IPS-11a (cell line): ENCODE results near the gene LMTK2.

Source experiments
- H3K4me3 ChIP-seq: one replicate; pipeline ENCODE4 v1.5.1; 2013; ENCODE audit warnings: low read depth, low read length, control low read depth

LMTK2 gene

DNA sequence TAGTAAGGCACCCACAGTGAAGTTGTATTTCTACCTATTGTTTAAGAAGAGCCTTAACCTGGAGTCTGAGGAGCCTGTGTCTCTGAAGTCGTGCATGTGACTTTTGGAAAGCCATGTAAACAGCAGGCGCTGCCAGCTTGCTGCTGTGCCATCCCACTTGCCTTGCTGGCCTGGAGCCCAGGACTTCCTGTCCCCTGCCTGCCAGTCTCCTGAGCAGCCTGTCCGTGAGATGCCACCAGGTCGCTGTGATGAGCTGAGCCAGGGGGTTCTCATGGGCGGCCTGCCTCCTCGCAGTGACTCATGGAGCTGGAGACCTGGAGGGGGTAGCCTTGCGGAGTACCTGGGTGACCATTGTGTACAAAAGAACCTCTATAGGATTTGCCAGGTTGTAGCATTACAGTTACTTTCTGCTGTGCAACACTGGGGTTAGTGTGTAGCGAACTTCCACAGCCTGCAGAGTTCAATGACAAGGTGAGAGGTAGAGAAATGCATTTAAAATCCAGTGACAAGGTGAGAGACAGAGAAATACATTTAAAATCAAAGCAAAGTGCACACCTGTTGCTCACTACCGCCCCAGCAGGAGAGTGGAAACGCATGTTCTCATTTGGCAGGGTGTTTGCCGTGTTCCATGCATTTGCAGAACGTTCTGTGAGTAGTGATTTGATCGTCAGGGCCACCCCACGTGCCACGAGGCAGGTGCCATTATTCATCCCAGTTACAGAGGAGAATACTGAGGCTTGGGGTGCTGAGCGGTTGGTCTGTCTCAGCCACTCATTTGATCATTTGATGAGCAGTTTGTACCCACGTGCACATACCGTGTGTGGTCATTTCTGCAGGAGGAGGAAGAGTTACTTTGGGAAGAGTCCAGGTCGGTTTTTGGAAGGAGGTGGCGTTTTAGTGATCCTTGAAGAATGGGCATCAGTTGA, 67.9 kb downstream of the LMTK2 start:
- no peak overlapping the region for H3K4me3 ChIP-seq

DNA sequence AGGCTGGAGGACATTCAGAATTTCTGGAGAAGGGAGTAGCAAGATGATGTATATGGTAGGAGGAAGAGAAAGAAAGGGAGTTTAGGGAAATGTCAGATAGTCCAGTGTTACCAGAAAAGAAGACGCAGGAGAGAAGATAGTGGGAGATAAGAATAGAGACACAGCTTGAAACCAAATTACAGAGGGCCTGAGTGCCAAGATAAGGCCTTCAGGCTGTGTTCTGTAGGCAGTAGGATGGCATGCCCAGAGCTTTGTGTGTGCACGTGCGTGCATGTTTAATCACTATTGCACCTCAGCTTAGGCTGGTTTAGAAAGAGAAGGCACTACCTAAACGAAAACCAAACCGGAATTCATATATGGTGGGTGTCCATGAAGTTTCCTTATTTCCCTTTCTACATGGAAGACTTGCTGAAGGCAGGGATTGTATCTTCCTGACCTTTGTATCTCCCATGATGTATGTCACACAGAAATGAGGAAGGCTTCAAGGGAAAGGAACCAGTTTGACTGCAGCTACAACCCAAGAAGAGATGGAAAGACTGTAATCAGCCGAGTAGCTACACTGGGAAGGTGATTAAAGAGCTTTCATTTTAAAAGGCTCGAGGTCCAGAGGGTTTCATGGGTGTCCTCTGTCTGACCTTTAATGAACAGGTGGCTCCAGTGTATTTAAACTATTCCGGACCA, 68.7 kb downstream of the LMTK2 start:
- H3K4me3 ChIP-seq = no peak overlapping the region

GRCh38 chr7:98177553-98177952, 70.9 kb downstream of the LMTK2 start:
- no peak overlapping the region for H3K4me3 ChIP-seq

DNA sequence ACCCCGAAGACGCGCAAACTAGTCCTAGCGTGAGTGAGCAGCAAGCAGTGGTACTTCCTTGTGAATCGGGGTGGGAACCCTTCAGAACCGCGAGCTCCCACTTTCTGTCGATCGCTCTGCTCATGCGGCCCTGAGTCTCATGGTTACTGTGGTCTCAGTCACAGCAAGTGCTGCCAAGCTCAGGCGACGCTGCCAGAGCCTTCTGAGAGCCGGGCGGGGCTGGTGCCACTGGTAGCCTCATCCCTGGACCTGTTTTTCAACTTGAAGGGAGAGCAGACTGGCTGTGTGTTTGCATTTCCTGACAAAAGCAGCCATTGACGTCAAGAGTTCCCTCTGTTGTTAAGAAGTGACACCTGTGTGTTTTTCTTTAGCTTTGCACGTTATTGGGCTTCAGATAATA, 71.7 kb downstream of the LMTK2 start:
- H3K4me3 ChIP-seq = no peak overlapping the region

GRCh38 chr7:98178762-98179490, 72.3 kb downstream of the LMTK2 start:
- H3K4me3 ChIP-seq = no peak overlapping the region

- no peak overlapping the region for H3K4me3 ChIP-seq
Measured at GRCh38 chr7:98180751-98181150, 74.1 kb downstream of the LMTK2 start.

- no peak overlapping the region for H3K4me3 ChIP-seq
Measured at GRCh38 chr7:98185101-98185500, 78.4 kb downstream of the LMTK2 start.

GRCh38 chr7:98186452-98187137, 79.9 kb downstream of the LMTK2 start:
- no peak overlapping the region for H3K4me3 ChIP-seq

DNA sequence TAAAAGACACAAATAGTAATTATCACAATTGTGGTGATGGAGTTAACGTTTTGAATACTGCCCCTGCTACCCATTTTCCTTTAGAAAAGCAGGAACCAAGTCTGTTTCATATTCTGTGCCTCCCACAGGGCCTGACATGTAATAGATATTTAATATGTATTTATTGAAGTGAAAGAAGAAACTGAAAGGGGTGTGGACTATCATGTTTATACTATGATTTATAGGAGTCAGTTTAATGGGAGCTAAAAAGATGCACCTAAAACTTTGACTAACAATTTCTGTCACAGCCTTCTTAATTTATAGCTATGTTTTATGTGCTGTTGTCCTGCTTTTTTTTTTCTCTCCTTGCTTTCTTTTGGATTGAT, 80.5 kb downstream of the LMTK2 start:
- no peak overlapping the region for H3K4me3 ChIP-seq

DNA sequence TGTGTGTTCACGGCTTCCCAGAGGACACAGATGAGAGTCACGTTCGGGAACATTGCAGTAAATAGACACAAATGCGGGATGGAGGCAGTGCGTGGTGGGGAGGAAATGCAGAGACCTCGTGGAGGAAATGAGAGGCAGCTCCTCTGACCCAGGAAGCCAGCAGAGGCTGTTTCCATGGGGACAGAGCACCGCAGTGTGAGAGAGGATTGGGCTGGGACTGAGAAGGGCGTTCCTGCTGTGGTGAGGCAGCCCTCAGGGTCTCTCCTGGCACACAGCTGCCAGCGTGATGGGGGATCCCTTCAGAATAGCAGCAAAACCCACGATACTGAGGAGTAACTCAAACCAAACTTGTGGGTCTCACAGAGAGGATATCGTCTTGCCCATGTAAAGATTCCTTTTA, 82.9 kb downstream of the LMTK2 start:
- no peak overlapping the region for H3K4me3 ChIP-seq

DNA sequence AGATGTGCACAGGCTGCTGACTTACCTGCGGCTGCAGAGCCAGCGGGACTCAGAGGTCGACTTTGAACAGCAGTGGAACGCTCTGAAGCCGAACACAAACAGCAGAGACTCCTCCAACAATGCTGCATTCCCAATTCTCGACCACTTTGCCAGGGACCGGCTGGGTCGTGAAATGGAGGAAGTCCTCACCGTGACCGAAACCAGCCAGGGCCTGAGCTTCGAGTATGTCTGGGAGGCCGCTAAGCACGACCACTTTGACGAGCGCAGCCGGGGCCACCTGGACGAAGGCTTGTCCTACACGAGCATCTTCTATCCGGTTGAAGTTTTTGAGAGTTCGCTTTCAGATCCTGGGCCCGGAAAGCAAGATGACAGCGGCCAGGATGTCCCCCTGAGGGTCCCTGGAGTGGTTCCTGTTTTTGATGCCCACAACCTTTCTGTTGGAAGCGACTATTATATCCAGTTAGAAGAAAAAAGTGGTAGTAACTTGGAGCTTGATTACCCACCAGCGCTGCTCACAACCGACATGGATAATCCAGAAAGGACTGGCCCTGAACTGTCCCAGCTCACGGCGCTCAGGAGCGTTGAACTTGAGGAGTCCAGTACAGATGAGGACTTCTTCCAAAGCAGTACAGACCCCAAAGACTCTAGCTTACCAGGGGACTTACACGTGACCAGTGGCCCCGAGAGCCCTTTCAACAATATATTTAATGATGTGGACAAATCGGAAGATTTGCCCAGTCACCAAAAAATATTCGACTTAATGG, 85.2 kb downstream of the LMTK2 start:
- H3K4me3 ChIP-seq = no peak overlapping the region

DNA sequence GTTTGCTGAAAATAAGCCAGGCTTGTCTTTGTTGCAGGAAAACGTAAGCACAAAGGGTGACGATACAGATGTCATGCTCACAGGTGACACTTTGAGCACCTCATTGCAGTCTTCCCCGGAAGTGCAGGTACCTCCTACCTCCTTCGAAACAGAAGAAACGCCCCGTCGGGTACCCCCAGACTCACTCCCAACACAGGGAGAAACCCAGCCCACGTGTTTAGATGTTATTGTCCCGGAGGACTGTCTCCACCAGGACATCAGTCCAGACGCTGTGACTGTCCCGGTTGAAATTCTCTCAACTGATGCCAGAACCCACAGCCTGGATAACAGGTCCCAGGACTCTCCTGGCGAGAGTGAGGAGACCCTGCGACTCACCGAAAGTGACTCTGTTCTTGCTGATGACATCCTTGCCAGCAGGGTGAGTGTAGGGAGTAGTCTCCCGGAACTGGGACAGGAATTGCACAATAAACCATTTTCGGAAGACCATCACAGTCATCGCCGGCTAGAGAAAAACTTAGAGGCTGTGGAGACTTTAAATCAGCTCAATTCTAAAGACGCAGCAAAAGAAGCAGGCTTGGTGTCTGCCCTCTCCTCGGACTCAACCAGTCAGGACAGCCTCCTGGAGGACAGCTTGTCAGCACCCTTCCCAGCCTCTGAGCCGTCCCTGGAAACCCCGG, 86.3 kb downstream of the LMTK2 start:
- no peak overlapping the region for H3K4me3 ChIP-seq

- H3K4me3 ChIP-seq = no peak overlapping the region
Measured at GRCh38 chr7:98193474-98194180, 87.0 kb downstream of the LMTK2 start.

DNA sequence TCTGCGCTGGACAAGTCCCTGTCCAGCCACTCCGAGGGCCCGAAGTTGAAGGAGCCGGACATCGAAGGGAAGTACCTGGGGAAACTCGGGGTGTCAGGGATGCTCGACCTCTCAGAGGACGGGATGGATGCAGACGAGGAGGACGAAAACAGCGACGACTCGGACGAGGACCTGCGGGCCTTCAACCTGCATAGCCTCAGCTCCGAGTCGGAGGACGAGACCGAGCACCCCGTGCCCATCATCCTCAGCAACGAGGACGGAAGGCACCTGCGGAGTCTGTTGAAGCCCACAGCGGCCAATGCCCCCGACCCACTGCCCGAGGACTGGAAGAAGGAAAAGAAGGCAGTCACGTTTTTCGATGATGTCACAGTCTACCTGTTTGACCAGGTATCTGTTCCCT, 87.5 kb downstream of the LMTK2 start:
- H3K4me3 ChIP-seq = no peak overlapping the region

DNA sequence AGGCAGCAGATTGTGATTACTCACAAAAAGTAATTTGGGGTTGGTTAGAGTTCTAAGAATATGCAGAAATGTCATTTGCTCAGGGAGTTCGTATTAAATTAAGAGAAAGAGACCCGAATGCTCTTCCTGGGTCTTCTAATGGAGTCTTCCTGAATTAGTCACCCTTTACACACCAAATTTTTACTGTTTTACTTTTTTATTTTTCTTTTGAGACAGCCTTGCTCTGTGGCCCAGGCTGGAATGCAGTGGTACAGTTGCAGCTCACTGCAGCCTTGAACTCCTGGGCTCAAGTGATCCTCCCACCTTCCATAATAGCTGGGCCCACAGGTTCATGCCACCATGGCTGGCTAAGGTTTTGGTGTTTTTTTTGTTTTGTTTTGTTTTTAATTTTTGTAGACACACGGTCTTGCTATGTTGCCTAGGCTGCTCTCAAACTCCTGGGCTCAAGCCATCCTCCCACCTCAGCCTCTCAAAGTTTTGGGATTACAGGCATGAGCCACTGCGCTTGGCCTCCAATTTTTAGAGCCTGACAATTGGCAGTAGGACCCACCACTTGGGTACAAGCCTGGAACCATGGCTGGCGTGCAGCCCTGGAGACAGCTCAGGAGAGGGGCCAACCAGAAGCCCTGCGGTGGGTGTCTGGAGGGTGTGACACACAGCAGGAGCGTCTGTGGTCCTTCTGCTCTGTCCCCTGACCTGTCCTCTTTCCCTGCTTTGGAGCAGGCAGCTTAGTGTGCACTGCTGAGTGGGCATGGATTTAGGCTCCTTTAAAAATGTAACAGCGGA, 88.2 kb downstream of the LMTK2 start:
- H3K4me3 ChIP-seq = no peak overlapping the region

- no peak overlapping the region for H3K4me3 ChIP-seq
Measured at GRCh38 chr7:98196706-98197605, 90.3 kb downstream of the LMTK2 start.

- no peak overlapping the region for H3K4me3 ChIP-seq
Measured at GRCh38 chr7:98199131-98199530, 92.5 kb downstream of the LMTK2 start.
